NOMO-1 treated with dmso at 0.1 percent for 144 hours (cell line): ENCODE results near the gene PTPRN2.

Experiments
- DNase-seq: peaks from one replicate; lab custom pipeline; 2025; ENCODE audit not compliant: unreplicated experiment; lab: John Stamatoyannopoulos, UW

PTPRN2 gene

GRCh38 chr7:158085741-158086695 lies 501.6 kb downstream of the PTPRN2 start:
- no peak for DNase-seq

GRCh38 chr7:158084555-158084954 lies 503.1 kb downstream of the PTPRN2 start:
- no peak for DNase-seq

GRCh38 chr7:158083526-158084310 lies 503.9 kb downstream of the PTPRN2 start:
- no peak for DNase-seq

GRCh38 chr7:158082761-158083160 lies 504.9 kb downstream of the PTPRN2 start:
- no peak for DNase-seq

GRCh38 chr7:158080899-158081445 lies 506.7 kb downstream of the PTPRN2 start:
- no peak for DNase-seq

DNA sequence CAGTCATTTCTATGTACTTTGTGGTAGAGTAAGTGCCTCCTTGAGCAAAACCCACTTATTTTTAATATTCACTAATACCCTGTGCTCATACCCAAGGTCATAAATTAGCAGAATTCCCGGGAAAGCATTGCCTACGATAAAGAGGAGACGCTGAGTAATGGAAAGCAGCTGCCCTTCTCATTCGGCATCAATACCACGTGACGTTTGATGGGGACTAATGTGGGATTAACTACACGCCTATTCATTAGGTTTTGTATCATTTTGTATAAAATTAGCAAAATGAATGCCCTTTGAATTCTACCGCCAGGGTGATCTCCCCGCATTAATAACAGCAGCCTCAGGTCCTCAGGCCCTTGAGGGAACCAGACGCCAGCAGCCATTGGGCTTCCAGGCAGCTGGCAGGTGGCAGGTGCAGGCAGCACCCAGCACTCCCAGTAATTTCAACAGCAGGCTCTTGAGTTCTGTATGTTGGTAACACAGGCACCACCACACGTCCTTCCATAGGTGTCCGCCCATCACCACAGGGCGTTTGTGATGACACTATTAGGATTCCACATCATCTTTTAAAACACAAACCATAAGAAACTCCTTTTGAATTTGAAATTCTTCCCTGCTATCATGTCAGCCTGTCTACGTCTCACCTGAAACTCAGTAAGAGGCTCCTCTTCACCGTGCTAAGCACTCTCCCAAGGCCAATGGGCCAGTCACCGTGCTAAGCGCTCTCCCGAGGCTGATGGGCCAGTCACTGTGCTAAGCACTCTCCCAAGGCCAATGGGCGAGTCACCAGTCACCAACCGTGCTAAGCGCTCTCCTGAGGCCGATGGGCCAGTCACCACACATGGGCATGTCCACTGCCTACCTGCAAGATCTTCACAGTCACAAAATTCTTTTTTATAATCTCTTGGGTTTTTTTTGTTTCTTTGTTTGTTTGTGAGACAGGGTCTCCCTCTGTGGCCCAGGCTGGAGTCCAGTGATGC lies 509.4 kb downstream of the PTPRN2 start:
- DNase-seq, result no peak

DNA sequence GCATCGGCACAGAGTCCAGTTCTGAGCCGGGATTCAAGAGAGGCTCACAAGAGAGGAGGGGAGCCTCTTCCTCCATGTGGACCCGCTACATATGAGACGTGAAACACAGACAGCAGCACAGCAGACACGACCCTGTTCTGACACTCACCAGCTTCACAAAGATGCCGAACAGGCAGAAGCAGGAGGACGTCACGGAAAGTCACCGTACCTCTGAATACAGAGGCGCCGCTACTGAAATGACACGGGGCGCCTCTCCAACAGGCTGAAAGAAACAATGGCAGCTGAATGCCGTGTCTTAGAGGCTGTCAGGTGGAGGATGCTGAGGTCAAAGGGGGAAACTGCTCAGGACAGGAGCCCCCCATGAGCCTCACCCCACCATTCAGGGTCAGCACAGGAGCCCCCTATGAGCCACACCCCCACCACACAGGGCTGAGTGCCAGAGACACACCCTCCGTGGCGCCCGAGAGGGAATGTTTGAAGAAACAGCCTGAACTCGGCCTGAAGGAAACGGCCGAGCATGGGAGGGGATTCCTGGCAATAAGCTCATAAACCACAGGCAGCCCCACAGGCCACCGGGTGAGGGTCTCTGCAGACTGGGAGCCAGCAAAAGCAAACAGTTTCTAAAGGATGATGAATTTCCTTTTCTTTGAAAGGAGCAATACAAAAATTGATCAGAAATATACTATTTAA lies 510.3 kb downstream of the PTPRN2 start:
- DNase-seq, result no peak

- DNase-seq, result no peak
Measured at GRCh38 chr7:158076656-158077055, 511.0 kb downstream of the PTPRN2 start.

DNA sequence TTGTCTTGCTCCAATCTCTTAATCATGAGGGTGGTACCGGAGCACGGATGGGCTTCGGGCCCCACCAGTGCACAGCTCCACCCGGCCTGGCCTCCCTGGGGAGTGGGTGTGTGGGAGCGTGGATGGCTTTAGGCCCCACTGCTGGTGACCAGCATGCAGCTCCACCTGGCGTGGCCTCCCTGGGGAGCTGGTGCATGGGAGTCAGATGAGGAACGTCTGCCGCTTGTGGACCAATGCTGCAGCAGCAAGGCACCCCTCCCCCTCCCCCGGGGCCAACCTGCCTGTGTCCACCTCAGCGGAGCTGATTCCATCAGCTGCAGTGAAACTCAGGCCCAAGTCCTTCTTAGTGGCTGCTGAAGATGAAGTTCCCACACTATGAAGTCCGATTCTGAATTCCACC lies 511.4 kb downstream of the PTPRN2 start:
- no peak for DNase-seq

GRCh38 chr7:158075633-158076001 lies 512.0 kb downstream of the PTPRN2 start:
- no peak for DNase-seq

GRCh38 chr7:158074896-158075632 lies 512.6 kb downstream of the PTPRN2 start:
- DNase-seq, result no peak

DNA sequence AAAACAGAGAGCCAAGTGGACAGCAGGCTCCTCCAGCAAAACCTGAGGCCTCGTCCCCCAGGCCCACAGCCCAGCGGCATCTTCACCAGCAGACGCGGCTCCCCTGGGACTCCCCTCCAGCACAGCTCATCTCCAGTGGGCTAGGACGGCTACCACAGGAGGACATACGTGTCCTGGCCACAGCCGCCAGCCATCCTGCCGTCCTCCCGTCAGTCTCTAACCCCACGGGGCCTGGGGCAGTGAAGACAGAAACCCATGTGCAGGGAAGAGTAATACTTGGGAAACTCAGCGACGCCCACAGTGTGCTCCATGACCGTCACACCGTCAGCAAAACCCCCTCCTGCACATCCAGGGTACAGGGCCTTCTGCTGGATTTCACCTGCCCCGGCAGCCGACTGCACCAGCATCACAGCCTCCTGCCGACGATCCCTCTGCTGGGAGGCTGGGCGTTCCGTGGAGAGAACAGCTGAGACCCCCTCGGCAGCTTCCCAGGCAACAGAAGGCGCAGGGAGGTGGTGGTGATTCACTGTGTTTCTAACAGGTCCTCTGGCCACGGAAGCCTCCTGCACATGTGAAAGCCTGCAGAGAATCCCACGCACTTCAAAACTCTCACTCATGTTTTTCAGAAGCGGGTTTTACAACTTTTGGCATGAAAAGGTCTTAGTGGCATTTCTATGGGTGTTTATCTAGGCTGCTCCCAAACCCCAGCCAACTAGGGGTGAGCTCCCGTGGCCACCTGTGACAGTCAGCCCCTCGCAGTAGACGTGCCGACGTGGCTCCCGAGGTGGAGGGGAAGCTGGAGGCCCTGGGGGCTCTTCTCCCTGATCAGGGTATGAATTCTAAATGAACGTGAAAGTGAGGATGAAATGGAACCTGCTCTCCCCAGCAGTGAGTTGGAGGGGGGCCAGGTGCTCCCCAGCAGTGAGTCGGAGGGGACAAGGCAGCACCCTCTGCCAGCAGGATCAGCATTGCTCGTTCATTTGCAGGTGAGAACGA lies 513.5 kb downstream of the PTPRN2 start:
- no peak for DNase-seq

GRCh38 chr7:158072991-158073730 lies 514.5 kb downstream of the PTPRN2 start:
- no peak for DNase-seq

- DNase-seq, result no peak
Measured at GRCh38 chr7:158070222-158070920, 517.3 kb downstream of the PTPRN2 start.

DNA sequence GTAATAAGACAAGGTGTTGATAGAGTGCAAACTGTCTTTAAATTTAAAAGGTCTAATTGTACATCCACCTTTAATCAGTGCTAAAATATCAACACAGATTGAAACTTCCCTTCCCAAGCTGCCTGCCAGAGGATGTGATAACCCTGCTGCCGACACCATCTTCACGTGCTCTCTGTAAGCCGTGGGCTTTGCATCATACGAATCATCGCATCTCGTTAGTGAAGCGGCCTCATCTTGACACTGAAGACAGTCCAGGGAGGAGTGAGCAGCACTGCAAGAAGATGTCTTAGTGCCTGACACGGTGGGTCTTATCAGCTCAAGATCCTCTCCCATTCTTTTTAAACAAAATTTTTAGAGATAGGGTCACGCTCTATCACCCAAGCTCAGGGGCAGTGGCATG lies 518.8 kb downstream of the PTPRN2 start:
- no peak for DNase-seq

- no peak for DNase-seq
Measured at GRCh38 chr7:158067931-158068482, 519.6 kb downstream of the PTPRN2 start.
